NT2/D1 (cell line): ENCODE measurements around the gene SMIM31.

ENCODE experiments used
- SUZ12 ChIP-seq: IDR thresholded peaks from 2 replicates; pipeline ENCODE4 v1.6.1; 2011; ENCODE audit not compliant: insufficient read length, insufficient read depth; ENCODE audit errors: extremely low read depth
- YY1 ChIP-seq: IDR thresholded peaks from 2 replicates; pipeline ENCODE4 v1.6.1; 2011; ENCODE audit not compliant: insufficient read length, insufficient read depth
- ZNF274 ChIP-seq: IDR thresholded peaks from 2 replicates; pipeline ENCODE4 v1.6.1; 2011; ENCODE audit warnings: mild to moderate bottlenecking, low read depth, low read length

DNA sequence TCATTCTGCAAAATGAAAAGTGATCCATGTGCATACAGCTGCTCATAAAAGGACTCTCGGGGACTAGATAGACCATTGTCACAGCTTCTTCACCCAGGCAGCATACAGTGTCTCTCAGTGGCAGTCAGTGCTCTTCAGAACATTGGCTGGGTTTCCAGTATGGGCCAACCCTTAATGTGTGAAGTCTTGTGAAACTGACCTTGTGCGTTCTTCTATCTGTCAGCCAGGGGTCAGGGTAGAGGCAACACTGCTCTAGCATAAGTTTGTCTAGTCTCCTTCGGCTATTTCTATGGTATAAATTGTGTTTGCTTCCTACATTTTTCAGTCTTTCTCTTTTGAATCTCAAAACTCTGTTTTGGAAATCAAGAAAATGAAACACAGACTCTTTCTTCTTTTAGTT is 37.0 kb upstream of the SMIM31 start:
- TF ChIP-seq ZNF274 (no peak), YY1 (no peak), SUZ12 (no peak)
